Glutamatergic neuron (in vitro differentiated cells): ENCODE data around the gene TENT4B. TPM values are rescaled to one million over a fixed set of nuclear protein-coding genes. Genes with fewer than 3 reads are reported as not detected.
A peak's percentile ranks its signal among the peaks of the same experiment; 100 is the strongest.

Experiments
- DNase-seq: peaks from one replicate; pipeline ENCODE4 v3.0.0; 2022
- H3K27ac Mint-ChIP-seq: one replicate; pipeline ENCODE4 v1.8.0; 2020; ENCODE audit warnings: mild to moderate bottlenecking, mixed read lengths, inconsistent platforms; ENCODE audit not compliant: unreplicated experiment
- H3K27me3 Mint-ChIP-seq: one replicate; pipeline ENCODE4 v1.8.0; 2020; ENCODE audit warnings: mild to moderate bottlenecking, moderate library complexity, mixed read lengths, inconsistent platforms; ENCODE audit not compliant: unreplicated experiment
- H3K36me3 Mint-ChIP-seq: one replicate; pipeline ENCODE4 v1.8.0; 2020; ENCODE audit warnings: mild to moderate bottlenecking, mixed read lengths, inconsistent platforms; ENCODE audit not compliant: unreplicated experiment
- H3K4me1 Mint-ChIP-seq: one replicate; pipeline ENCODE4 v1.8.0; 2020; ENCODE audit warnings: mild to moderate bottlenecking, low read depth, mixed read lengths, inconsistent platforms; ENCODE audit not compliant: unreplicated experiment
- H3K4me3 Mint-ChIP-seq: one replicate; pipeline ENCODE4 v1.8.0; 2020; ENCODE audit warnings: mild to moderate bottlenecking, mixed read lengths, inconsistent platforms; ENCODE audit not compliant: unreplicated experiment
- H3K9me3 Mint-ChIP-seq: one replicate; pipeline ENCODE4 v1.8.0; 2020; ENCODE audit warnings: mild to moderate bottlenecking, moderate library complexity, mixed read lengths, inconsistent platforms; ENCODE audit not compliant: unreplicated experiment
- CTCF ChIP-seq: fragments of 200-600 bp; sonication (generic); IDR thresholded peaks from one replicate; pipeline ENCODE4 v1.5.0; 2021; ENCODE audit not compliant: partially characterized antibody, unreplicated experiment
- long read RNA-seq: library from polyadenylated mRNA; unstranded; transcript quantifications from one replicate; pipeline ENCODE4 v2.0.0, GENCODE V29; 2020; ENCODE audit not compliant: unreplicated experiment
- total RNA-seq: library from RNA; stranded (reverse); fragmentation: NEBNext Ultra II Directional; extraction: Animal tissue kit (Norgen Biotek cat#: 25700); gene quantifications from one replicate; pipeline ENCODE4 v1.2.1, GENCODE V29; 2021; ENCODE audit not compliant: unreplicated experiment

TENT4B gene
- 9.5 TPM for total RNA-seq
- long read RNA-seq, partial matches to known transcripts, result 1 of 2 reads
- long read RNA-seq, other reads (novel, unspliced or antisense), result 1 of 2 reads

GRCh38 chr16:50152807-50153595 is at the start of gene TENT4B:
Gene TENT4B (plus strand): TSS chr16:50153306. CDS start chr16:50153622, 316 bp downstream.
- H3K36me3 Mint-ChIP-seq, result no peaks in the 10 kb centered on the region
- TF ChIP-seq CTCF, result no peak
- peak; percentile 85 for DNase-seq
- H3K4me1 Mint-ChIP-seq, result peaks cover 15% of the 10 kb centered on the region
- H3K9me3 Mint-ChIP-seq, result peaks cover 7% of the 10 kb centered on the region
- H3K4me3 Mint-ChIP-seq, result peak within 1 kb of the TSS; percentile 93
- H3K27ac Mint-ChIP-seq, result peak within 1 kb of the TSS; percentile 64
- peaks cover 10% of the 10 kb centered on the region for H3K27me3 Mint-ChIP-seq

DNA sequence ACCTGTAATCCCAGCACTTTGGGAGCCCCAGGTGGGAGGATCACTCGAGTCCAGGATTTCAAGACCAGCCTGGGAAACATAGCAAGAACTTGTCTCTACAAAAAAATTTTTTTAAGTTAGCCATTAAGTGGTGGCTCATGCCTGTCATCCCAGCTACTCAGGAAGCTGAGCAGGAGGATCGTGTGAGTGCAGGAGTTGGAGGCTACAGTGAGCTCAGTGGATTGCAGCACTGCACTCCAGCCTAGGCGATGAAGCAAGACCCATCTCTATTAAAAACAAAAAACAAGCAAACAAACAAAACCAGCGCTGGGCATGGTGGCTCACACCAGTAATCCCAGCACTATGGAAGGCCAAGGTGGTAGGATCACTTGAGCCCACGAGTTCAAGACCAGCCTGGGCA is 49.3 kb upstream of the TENT4B start:
- no peak for DNase-seq
- TF ChIP-seq CTCF, result no peak
- Mint-ChIP-seq H3K4me1 (no peaks in the 10 kb centered on the region), H3K4me3 (no peak overlapping the region), H3K9me3 (no peaks in the 10 kb centered on the region), H3K36me3 (no peaks in the 10 kb centered on the region), H3K27me3 (no peaks in the 10 kb centered on the region), H3K27ac (no peak overlapping the region)

DNA sequence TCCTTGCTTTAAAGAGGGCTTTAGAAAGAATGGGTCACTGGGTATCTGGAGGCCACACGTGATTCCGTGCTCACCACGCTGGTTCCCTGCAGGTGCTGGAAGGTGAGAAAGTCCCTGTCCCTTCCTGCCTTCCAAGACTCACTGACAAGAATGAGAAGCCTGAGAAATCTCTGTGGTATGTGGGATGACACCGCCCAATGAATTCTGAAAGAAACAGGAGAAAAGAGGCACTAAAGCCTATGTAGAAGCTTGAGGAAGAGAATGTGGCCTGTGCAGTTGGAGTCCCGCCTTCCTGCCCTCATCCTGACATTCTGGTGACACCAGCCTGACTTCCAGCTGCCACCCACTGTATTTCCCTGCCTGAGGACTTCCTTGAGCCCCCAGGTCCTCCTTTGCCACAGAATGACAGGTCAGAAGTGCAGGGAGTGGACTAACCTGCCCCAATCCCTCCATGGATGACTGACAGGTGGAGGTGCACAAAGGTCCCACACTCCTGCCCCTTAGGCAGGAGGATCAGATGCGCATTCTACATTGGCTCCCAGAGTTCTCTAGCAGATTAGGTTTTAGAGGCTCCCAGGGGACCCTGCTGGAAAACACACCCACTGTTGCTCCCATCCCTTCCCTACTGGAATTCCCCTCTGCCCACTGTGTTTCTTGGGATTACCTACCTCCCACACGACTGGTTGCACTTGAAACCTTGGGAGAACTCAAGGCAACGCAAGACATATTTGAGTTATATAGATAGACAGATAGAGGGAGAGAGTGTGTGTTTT is 38.6 kb upstream of the TENT4B start:
- H3K4me1 Mint-ChIP-seq, result no peaks in the 10 kb centered on the region
- no peak overlapping the region for H3K4me3 Mint-ChIP-seq
- H3K27ac Mint-ChIP-seq, result no peak overlapping the region
- DNase-seq, result no peak
- no peaks in the 10 kb centered on the region for H3K9me3 Mint-ChIP-seq
- H3K27me3 Mint-ChIP-seq, result peaks cover 3% of the 10 kb centered on the region
- H3K36me3 Mint-ChIP-seq, result no peaks in the 10 kb centered on the region
- TF ChIP-seq CTCF, result no peak

DNA sequence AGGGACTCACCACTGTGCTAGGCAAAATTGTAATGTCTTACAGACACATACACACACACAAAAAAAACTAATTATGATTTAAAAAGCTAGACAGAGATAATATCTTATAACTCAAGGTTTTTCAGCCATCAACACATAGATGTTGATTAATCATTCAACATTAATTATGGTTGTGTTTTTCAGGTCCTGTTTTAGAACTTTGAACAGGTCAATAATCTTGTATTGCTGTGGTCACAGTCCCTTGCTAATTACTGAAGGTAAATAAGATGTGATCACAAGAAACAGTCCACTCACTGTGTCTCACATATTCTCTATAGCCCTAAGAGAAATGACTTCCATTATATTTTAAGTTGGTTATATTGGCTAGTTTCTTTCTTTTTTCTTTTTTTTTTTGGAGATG is 32.4 kb upstream of the TENT4B start:
- Mint-ChIP-seq H3K4me3 (no peak overlapping the region), H3K36me3 (no peaks in the 10 kb centered on the region), H3K27me3 (peaks cover 4% of the 10 kb centered on the region), H3K9me3 (no peaks in the 10 kb centered on the region), H3K4me1 (no peaks in the 10 kb centered on the region), H3K27ac (no peak overlapping the region)
- TF ChIP-seq CTCF, result no peak
- DNase-seq, result no peak

- TF ChIP-seq CTCF, result no peak
- Mint-ChIP-seq H3K36me3 (no peaks in the 10 kb centered on the region), H3K27me3 (peaks cover 4% of the 10 kb centered on the region), H3K4me3 (no peak overlapping the region), H3K27ac (no peak overlapping the region), H3K4me1 (no peaks in the 10 kb centered on the region), H3K9me3 (no peaks in the 10 kb centered on the region)
- DNase-seq, result no peak
Observed at GRCh38 chr16:50121278-50121677, 31.8 kb upstream of the TENT4B start.
